Measurements from ENCODE around the gene PDE6C. TPM values are rescaled to one million over a fixed set of nuclear protein-coding genes. Genes with fewer than 3 reads are reported as not detected.

PDE6C gene
- total RNA-seq, 1 donor from 2014 or later = not detected

DNA sequence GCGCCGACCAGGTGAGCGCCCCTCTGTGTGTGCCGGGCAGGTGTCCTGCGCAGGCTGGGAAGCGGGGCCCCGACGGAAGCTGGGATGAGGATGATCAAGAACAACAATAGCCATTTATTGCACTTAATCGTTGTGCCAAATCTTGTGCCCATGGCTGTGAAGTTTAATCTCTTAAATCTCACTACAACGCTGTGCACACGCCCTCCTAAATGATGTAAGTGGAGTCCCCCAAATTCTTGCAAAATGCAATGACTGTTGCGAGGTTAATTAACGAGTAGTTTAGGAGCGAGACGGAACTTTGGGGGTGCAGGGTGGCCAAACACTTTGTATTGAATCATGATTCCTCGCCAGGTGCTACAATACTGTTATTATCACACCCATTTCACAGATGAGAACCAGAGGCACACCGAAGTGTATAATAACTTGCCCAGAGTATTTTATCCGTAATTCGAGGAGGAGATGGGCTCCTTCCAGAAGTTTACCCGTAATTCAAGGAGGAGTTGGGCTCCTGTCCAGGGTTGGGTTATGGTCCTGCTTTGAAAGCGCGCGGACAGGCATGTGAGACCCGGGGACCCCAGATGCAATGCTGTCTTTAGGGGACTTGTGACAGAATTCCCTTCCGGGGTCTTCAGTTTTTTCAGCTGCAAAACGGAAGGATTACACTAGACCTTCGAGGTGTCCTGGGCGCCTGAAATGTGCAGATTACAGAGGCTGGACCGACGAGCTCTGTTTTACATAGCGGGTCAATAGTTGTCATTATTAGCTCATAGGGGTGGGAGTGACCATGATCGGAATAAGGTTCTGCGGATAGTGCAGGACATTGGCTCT, 44.8 kb upstream of the PDE6C start:
- H2AFZ ChIP-seq (replicated peaks) = peak overlapping the region; percentile 70
- no peaks in the 10 kb centered on the region for H3K9me3 ChIP-seq (ENCODE audit: low read depth)
- H3K9ac ChIP-seq = no peak overlapping the region
- H3K4me2 ChIP-seq = peak overlapping the region; percentile 87
- no peaks in the 10 kb centered on the region for H3K36me3 Mint-ChIP-seq
- DNase-seq (ENCODE audit: low spot score) = no peak
- peaks cover 17% of the 10 kb centered on the region for H3F3A ChIP-seq (ENCODE audit: low read depth)
- no peaks in the 10 kb centered on the region for H3K36me3 ChIP-seq
- H3K27me3 ChIP-seq = peaks cover 83% of the 10 kb centered on the region
- H3K27ac ChIP-seq = no peak overlapping the region
- H4K20me1 ChIP-seq (ENCODE audit: low read depth) = peaks cover 11% of the 10 kb centered on the region
- peak overlapping the region; percentile 52 for H3K4me3 ChIP-seq
- TF ChIP-seq CTCF (IDR thresholded peaks at IDR 0.05) = no peak
- peak; percentile 92 for TF ChIP-seq EZH2 (IDR thresholded peaks at IDR 0.05)
- TF ChIP-seq EZH2phosphoT487 (IDR thresholded peaks at IDR 0.05) = peak; percentile 74
- peaks cover 22% of the 10 kb centered on the region for H3K4me1 Mint-ChIP-seq
- H3K4me3 Mint-ChIP-seq = peak overlapping the region; percentile 83
- no peaks in the 10 kb centered on the region for H3K9me3 Mint-ChIP-seq
- peaks cover 63% of the 10 kb centered on the region for H3K27me3 Mint-ChIP-seq (ENCODE audit: insufficient read depth, low read depth)
- H3K4me1 ChIP-seq = peaks cover 20% of the 10 kb centered on the region
- no peak overlapping the region for H3K27ac Mint-ChIP-seq
- no peaks in the 10 kb centered on the region for H3K79me2 ChIP-seq (ENCODE audit: low read depth)

DNA sequence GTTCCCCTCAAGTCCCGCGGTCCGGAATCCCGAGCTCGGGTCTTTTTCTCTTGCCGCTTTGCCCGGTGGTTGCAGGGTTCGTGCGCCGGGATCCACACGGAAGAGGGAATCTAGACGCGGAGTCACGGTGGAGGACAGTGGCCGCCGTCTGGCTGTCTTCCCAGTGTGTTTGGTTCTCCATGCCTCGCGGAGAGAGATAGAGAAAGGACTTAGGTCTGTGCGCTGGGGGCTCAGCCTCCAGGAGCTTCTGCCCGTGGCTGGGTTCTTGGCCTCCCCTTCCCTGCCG, 44.3 kb upstream of the PDE6C start:
- H3K9ac ChIP-seq = no peak overlapping the region
- H3K4me1 Mint-ChIP-seq = peaks cover 20% of the 10 kb centered on the region
- peaks cover 20% of the 10 kb centered on the region for H3K4me1 ChIP-seq
- H3K4me3 ChIP-seq = peak overlapping the region; percentile 17
- H3K27me3 Mint-ChIP-seq (ENCODE audit: insufficient read depth, low read depth) = peaks cover 63% of the 10 kb centered on the region
- H3K27ac ChIP-seq = no peak overlapping the region
- peak overlapping the region; percentile 87 for H3K4me2 ChIP-seq
- peaks cover 11% of the 10 kb centered on the region for H4K20me1 ChIP-seq (ENCODE audit: low read depth)
- H3F3A ChIP-seq (ENCODE audit: low read depth) = peaks cover 17% of the 10 kb centered on the region
- H3K9me3 Mint-ChIP-seq = no peaks in the 10 kb centered on the region
- peak; percentile 16 for DNase-seq (ENCODE audit: low spot score)
- H3K36me3 Mint-ChIP-seq = no peaks in the 10 kb centered on the region
- H3K27me3 ChIP-seq = peaks cover 89% of the 10 kb centered on the region
- no peaks in the 10 kb centered on the region for H3K9me3 ChIP-seq (ENCODE audit: low read depth)
- no peak overlapping the region for H2AFZ ChIP-seq (replicated peaks)
- no peaks in the 10 kb centered on the region for H3K36me3 ChIP-seq
- TF ChIP-seq EZH2 (IDR thresholded peaks at IDR 0.05) = peak; percentile 21
- no peak for TF ChIP-seq CTCF (IDR thresholded peaks at IDR 0.05)
- no peak for TF ChIP-seq EZH2phosphoT487 (IDR thresholded peaks at IDR 0.05)
- H3K79me2 ChIP-seq (ENCODE audit: low read depth) = no peaks in the 10 kb centered on the region
- H3K27ac Mint-ChIP-seq = no peak overlapping the region
- peak overlapping the region; percentile 83 for H3K4me3 Mint-ChIP-seq

- Mint-ChIP-seq H3K36me3 (no peaks in the 10 kb centered on the region), H3K4me1 (peaks cover 18% of the 10 kb centered on the region), H3K9me3 (no peaks in the 10 kb centered on the region), H3K4me3 (no peak overlapping the region), H3K27me3 (ENCODE audit: insufficient read depth, low read depth) (peaks cover 57% of the 10 kb centered on the region), H3K27ac (no peak overlapping the region)
- Histone ChIP-seq H3K9me3 (ENCODE audit: low read depth) (no peaks in the 10 kb centered on the region), H3K4me3 (no peak overlapping the region), H3K4me1 (peaks cover 20% of the 10 kb centered on the region), H3K4me2 (no peak overlapping the region), H4K20me1 (ENCODE audit: low read depth) (peaks cover 11% of the 10 kb centered on the region), H2AFZ (replicated peaks) (no peak overlapping the region), H3K9ac (no peak overlapping the region), H3K27me3 (peaks cover 97% of the 10 kb centered on the region), H3K79me2 (ENCODE audit: low read depth) (no peaks in the 10 kb centered on the region), H3K36me3 (no peaks in the 10 kb centered on the region), H3F3A (ENCODE audit: low read depth) (peaks cover 17% of the 10 kb centered on the region), H3K27ac (no peak overlapping the region)
- DNase-seq (ENCODE audit: low spot score) = no peak
- no peak for TF ChIP-seq EZH2phosphoT487 (IDR thresholded peaks at IDR 0.05)
- no peak for TF ChIP-seq EZH2 (IDR thresholded peaks at IDR 0.05)
- no peak for TF ChIP-seq CTCF (IDR thresholded peaks at IDR 0.05)
Observed at GRCh38 chr10:93570383-93570782, 42.0 kb upstream of the PDE6C start.
